ENCODE results near the gene PRDX1.

The PRDX1 gene

GRCh38 chr1:45512641-45513054, 9.0 kb downstream of the PRDX1 start:
- ChIA-PET CTCF (interaction anchor here (0.6 to 4.2 kb wide), 25 partner anchors 9 to 1136 kb away, joined by 3 to 90 read pairs (median 4); partner anchors contain the start of genes AKR1A1, CCDC163, MMACHC and MUTYH), POLR2A (interaction anchor here (0.6 to 7.0 kb wide), 8 partner anchors 9 to 173 kb away, joined by 3 to 66 read pairs (median 7); partner anchors contain the start of genes CCDC163, MMACHC, MUTYH and PRDX1)
- Histone ChIP-seq H3K36me3 (ENCODE audit: control insufficient read depth in 2 of 2, insufficient read depth in 1 of 2, low read length in 2 of 2) (peaks cover 50 to 99% of the 10 kb centered on the region in 2 experiments), H3K4me1 (ENCODE audit: control insufficient read depth, insufficient read depth, low read length) (no peaks in the 10 kb centered on the region), H3K27ac (ENCODE audit: extremely low read depth, low read depth, low read length) (no peak overlapping the region), H3K4me3 (ENCODE audit: low read depth, low read length) (no peak overlapping the region), H3K9me3 (ENCODE audit: control insufficient read depth, insufficient read depth, low read depth, low read length) (no peaks in the 10 kb centered on the region)
- TF ChIP-seq ZNF302 (tag by site-specific recombination; IDR thresholded peaks at IDR 0.05; ENCODE audit: low read depth) (no peak), ZNF777 (tag by site-specific recombination; IDR thresholded peaks at IDR 0.05; ENCODE audit: borderline replicate concordance) (no peak), ZBTB6 (tag by site-specific recombination; IDR thresholded peaks at IDR 0.05) (no peak), ZNF10 (tag by site-specific recombination; IDR thresholded peaks at IDR 0.05) (no peak), ZNF394 (tag by site-specific recombination; IDR thresholded peaks at IDR 0.05; ENCODE audit: borderline replicate concordance) (no peak), OSR2 (tag by site-specific recombination; IDR thresholded peaks at IDR 0.05) (no peak), SETDB1 (IDR thresholded peaks at IDR 0.05; ENCODE audit: insufficient read length, low read length) (no peak), ZNF112 (tag by site-specific recombination; IDR thresholded peaks at IDR 0.05) (no peak), ZNF621 (tag by site-specific recombination; IDR thresholded peaks at IDR 0.05) (no peak), ZNF24 (tag by site-specific recombination; IDR thresholded peaks at IDR 0.05) (no peak), ZNF18 (tag by site-specific recombination; IDR thresholded peaks at IDR 0.05) (no peak), MEIS1 (CRISPR knock-in tag; IDR thresholded peaks at IDR 0.05; ENCODE audit: borderline replicate concordance) (no peak), ZXDB (tag by site-specific recombination; IDR thresholded peaks at IDR 0.05) (no peak), ZNF654 (tag by site-specific recombination; IDR thresholded peaks at IDR 0.05; ENCODE audit: low read depth) (peak; percentile 62), ZNF133 (tag by site-specific recombination; IDR thresholded peaks at IDR 0.05) (no peak), ZFHX2 (tag by site-specific recombination; conservative IDR thresholded peaks at IDR 0.05) (peak; percentile 60; the same call in 1 of the 2 replicates), ZNF2 (tag by site-specific recombination; IDR thresholded peaks at IDR 0.05) (no peak), SCRT1 (tag by site-specific recombination; IDR thresholded peaks at IDR 0.05; ENCODE audit: borderline replicate concordance) (no peak), ZNF623 (tag by site-specific recombination; IDR thresholded peaks at IDR 0.05) (no peak), ZNF473 (tag by site-specific recombination; IDR thresholded peaks at IDR 0.05) (no peak), YY1 (tag by site-specific recombination; IDR thresholded peaks at IDR 0.05) (no peak), ZNF148 (tag by site-specific recombination; IDR thresholded peaks at IDR 0.05; ENCODE audit: borderline replicate concordance) (no peak), PATZ1 (tag by site-specific recombination; IDR thresholded peaks at IDR 0.05) (no peak), ZNF660 (tag by site-specific recombination; IDR thresholded peaks at IDR 0.05) (0 out of 2 replicates have a peak, but pooled peaks have one; percentile 13), IKZF3 (tag by site-specific recombination; IDR thresholded peaks at IDR 0.05) (no peak), ZSCAN30 (tag by site-specific recombination; IDR thresholded peaks at IDR 0.05) (peak; percentile 46; the same call in 1 of the 2 replicates), TCF7L2 (IDR thresholded peaks at IDR 0.05; ENCODE audit: borderline replicate concordance, low read depth, low read length) (no peak), ZNF121 (tag by site-specific recombination; IDR thresholded peaks at IDR 0.05) (peak; percentile 44; the same call in 1 of the 2 replicates), ZNF155 (tag by site-specific recombination; IDR thresholded peaks at IDR 0.05) (no peak), ZBTB17 (tag by site-specific recombination; IDR thresholded peaks at IDR 0.05) (0 out of 2 replicates have a peak, but pooled peaks have one; percentile 59), ZNF423 (tag by site-specific recombination; IDR thresholded peaks at IDR 0.05) (no peak), KLF7 (tag by site-specific recombination; IDR thresholded peaks at IDR 0.05; ENCODE audit: borderline replicate concordance) (no peak), ZNF37A (tag by site-specific recombination; IDR thresholded peaks at IDR 0.05) (no peak), ZNF776 (tag by site-specific recombination; IDR thresholded peaks at IDR 0.05; ENCODE audit: borderline replicate concordance) (no peak)

Data from HEK293 (cell line).